ENCODE data around the gene PTBP3. TPM values are rescaled to one million over a fixed set of nuclear protein-coding genes. Genes with fewer than 3 reads are reported as not detected.

Gene PTBP3
- total and polyA plus RNA-seq, 2 of the 13 experiments (the other 11 are each of a cell fraction or from before 2014, with no cell fraction given): 52.8 to 61.1 TPM

GRCh38 chr9:112341730-112342129 lies 8.3 kb upstream of the PTBP3 start (continued):
- TF ChIP-seq FOXP4 (CRISPR knock-in tag; IDR thresholded peaks at IDR 0.05) (0 out of 2 replicates have a peak, but pooled peaks have one; percentile 12), MYPOP (CRISPR knock-in tag; IDR thresholded peaks at IDR 0.05) (no peak), SOX6 (IDR thresholded peaks at IDR 0.05) (no peak), SOX6 (CRISPR knock-in tag; IDR thresholded peaks at IDR 0.05) (peak; percentile 22; the same call in 1 of the 2 replicates)

- no peaks in the 10 kb centered on the region for H3K27me3 ChIP-seq (ENCODE audit: control insufficient read depth in 1 of 2, insufficient read depth in 2 of 2, low read length in 2 of 2)
- H3K9ac ChIP-seq (ENCODE audit: insufficient read depth, low read depth, low read length): no peak overlapping the region
- no peaks in the 10 kb centered on the region for H3K9me3 ChIP-seq (ENCODE audit: low read length)
- no TSS peak for BruUV-seq (replicated peaks)
- WGBS (ENCODE audit: low lambda C conversion rate): 100% methylated on average over 3 of the region's 3 CpGs
- H3K36me3 ChIP-seq (replicated peaks in 1 of 2; ENCODE audit: control insufficient read depth in 1 of 2, insufficient read depth in 2 of 2, low read length in 2 of 2): no peaks in the 10 kb centered on the region
- ChIA-PET POLR2A (no interaction called here), CTCF (ENCODE audit: low intra/inter-chr PET ratio, low total read pairs) (no interaction called here)
- no peak overlapping the region for H3K4me3 ChIP-seq (replicated peaks in 1 of 3; ENCODE audit: insufficient read depth in 1 of 3, low read depth in 2 of 3, low read length in 3 of 3)
- TF ChIP-seq ZNF75D (CRISPR knock-in tag; IDR thresholded peaks at IDR 0.05; ENCODE audit: borderline replicate concordance): no peak
- no peak for TF ChIP-seq ZBTB33 (CRISPR knock-in tag; IDR thresholded peaks at IDR 0.05)
- no peak for TF ChIP-seq ZBTB49 (CRISPR knock-in tag; IDR thresholded peaks at IDR 0.05; ENCODE audit: borderline replicate concordance)
- TF ChIP-seq ZNF546 (CRISPR knock-in tag; conservative IDR thresholded peaks at IDR 0.05): no peak
- no peak for TF ChIP-seq ZBTB20 (CRISPR knock-in tag; IDR thresholded peaks at IDR 0.05; ENCODE audit: borderline replicate concordance, low read depth)
- no peak for TF ChIP-seq ATAD3A (CRISPR knock-in tag; IDR thresholded peaks at IDR 0.05)
- DNase-seq (ENCODE audit: low spot score) (no peak), FAIRE-seq (no peak), ATAC-seq (no peak)
- H3K4me1 ChIP-seq (ENCODE audit: insufficient read depth, low read length): peaks cover 65% of the 10 kb centered on the region
- no peak overlapping the region for H3K27ac ChIP-seq (ENCODE audit: extremely low read length, insufficient read depth, low read length)
- no peaks in the 10 kb centered on the region for H3K79me2 ChIP-seq (ENCODE audit: insufficient read depth, low read length)
- no peak overlapping the region for H2AFZ ChIP-seq (ENCODE audit: low read length)
- intact Hi-C loops (cut with micrococcal nuclease; ENCODE audit: unreplicated experiment): loop anchor here (10.0 kb wide), 2 partner anchors 65 to 445 kb away; partner anchors contain the start of gene UGCG
- no peak overlapping the region for H3K4me2 ChIP-seq (ENCODE audit: low read depth, low read length)
- H4K20me1 ChIP-seq (ENCODE audit: insufficient read depth, low read length): no peaks in the 10 kb centered on the region
- in situ Hi-C loops (cut with HindIII; ENCODE audit: extremely low pct_ligation_motif_present, low pct_unique_long_range_greater_than_20kb): no loop called here
Observed at GRCh38 chr9:112339886-112340285, 6.5 kb upstream of the PTBP3 start.
